Mesendoderm (in vitro differentiated cells): ENCODE data around the gene JAM3.

Experiments used
- DNase-seq: peaks from one replicate; pipeline ENCODE4 v3.0.0; 2013
- H2AK5ac ChIP-seq: 2 replicates; pipeline ENCODE4 v1.6.1; 2013; ENCODE audit warnings: low read length, inconsistent platforms
- H2BK120ac ChIP-seq: 2 replicates; pipeline ENCODE4 v1.6.1; 2013; ENCODE audit warnings: low read depth, mild to moderate bottlenecking, low read length, moderate library complexity, mixed read lengths
- H2BK15ac ChIP-seq: replicated peaks from 2 replicates; pipeline ENCODE4 v1.6.1; 2013; ENCODE audit warnings: low read depth, mild to moderate bottlenecking, moderate library complexity
- H2BK5ac ChIP-seq: 2 replicates; pipeline ENCODE4 v1.6.1; 2013; ENCODE audit warnings: low read length, inconsistent platforms
- H3K18ac ChIP-seq: 2 replicates; pipeline ENCODE4 v1.6.1; 2013; ENCODE audit warnings: mild to moderate bottlenecking, low read length, mixed read lengths
- H3K23ac ChIP-seq: one replicate; pipeline ENCODE4 v1.6.1; 2013; ENCODE audit warnings: low read length
- H3K27ac ChIP-seq: 2 replicates; pipeline ENCODE4 v1.5.1; 2013; ENCODE audit warnings: low read depth, mild to moderate bottlenecking, inconsistent platforms, low read length, moderate library complexity
- H3K27me3 ChIP-seq: 2 replicates; pipeline ENCODE4 v1.6.1; 2013; ENCODE audit warnings: low read length, control low read depth, mild to moderate bottlenecking, inconsistent platforms; ENCODE audit not compliant: insufficient read depth, poor library complexity
- H3K36me3 ChIP-seq: 2 replicates; pipeline ENCODE4 v1.6.1; 2013; ENCODE audit warnings: low read length, inconsistent platforms; ENCODE audit not compliant: control insufficient read depth, insufficient read depth
- H3K4ac ChIP-seq: one replicate; pipeline ENCODE4 v1.6.1; 2013; ENCODE audit warnings: low read depth, mild to moderate bottlenecking, low read length, moderate library complexity
- H3K4me1 ChIP-seq: 2 replicates; pipeline ENCODE4 v1.6.1; 2013; ENCODE audit warnings: low read depth, low read length, inconsistent platforms; ENCODE audit not compliant: control insufficient read depth
- H3K4me2 ChIP-seq: 2 replicates; pipeline ENCODE4 v1.6.1; 2013; ENCODE audit warnings: low read length
- H3K4me3 ChIP-seq: 2 replicates; pipeline ENCODE4 v1.5.1; 2013; ENCODE audit warnings: mild to moderate bottlenecking, low read length
- H3K56ac ChIP-seq: one replicate; pipeline ENCODE4 v1.6.1; 2013; ENCODE audit warnings: low read length
- H3K79me1 ChIP-seq: 2 replicates; pipeline ENCODE4 v1.6.1; 2013; ENCODE audit warnings: low read length, inconsistent platforms
- H3K79me2 ChIP-seq: 2 replicates; pipeline ENCODE4 v1.6.1; 2013; ENCODE audit warnings: mild to moderate bottlenecking, low read length; ENCODE audit not compliant: control insufficient read depth, insufficient read depth
- H3K9ac ChIP-seq: 2 replicates; pipeline ENCODE4 v1.6.1; 2013; ENCODE audit warnings: low read length, inconsistent platforms
- H4K5ac ChIP-seq: one replicate; pipeline ENCODE4 v1.6.1; 2013; ENCODE audit warnings: low read length
- H4K8ac ChIP-seq: one replicate; pipeline ENCODE4 v1.6.1; 2013; ENCODE audit warnings: low read depth, mild to moderate bottlenecking, control low read depth, low read length, moderate library complexity
- WGBS: extraction: QIAGEN DNeasy Blood & Tissue Kit; methylation state at CpG from one replicate; pipeline ENCODE4 v1.1.7; 2013; ENCODE audit warnings: low lambda C conversion rate, missing lambda C conversion rate; ENCODE audit not compliant: insufficient coverage; ENCODE audit errors: extremely low coverage; 5-methylcytosine and 5-hydroxymethylcytosine counted together

The JAM3 gene

GRCh38 chr11:134151083-134151747, 82.3 kb downstream of the JAM3 start:
- Histone ChIP-seq H4K8ac (no peak overlapping the region), H3K9ac (no peak overlapping the region), H3K4me3 (no peak overlapping the region), H3K4me1 (no peaks in the 10 kb centered on the region), H3K56ac (no peak overlapping the region), H3K79me1 (no peaks in the 10 kb centered on the region), H2AK5ac (no peak overlapping the region), H2BK5ac (no peak overlapping the region), H2BK15ac (no peak overlapping the region), H3K23ac (no peak overlapping the region), H3K36me3 (peaks cover 18% of the 10 kb centered on the region), H3K4ac (no peak overlapping the region), H2BK120ac (no peak overlapping the region), H3K4me2 (no peak overlapping the region), H3K18ac (no peak overlapping the region), H4K5ac (no peak overlapping the region), H3K27ac (no peak overlapping the region), H3K27me3 (no peaks in the 10 kb centered on the region), H3K79me2 (no peaks in the 10 kb centered on the region)
- DNase-seq = no peak
- no CpG with 5 or more reads among the region's 10 CpGs for WGBS

- Histone ChIP-seq H4K5ac (no peak overlapping the region), H3K79me2 (no peaks in the 10 kb centered on the region), H3K4me1 (no peaks in the 10 kb centered on the region), H3K4ac (no peak overlapping the region), H3K27me3 (no peaks in the 10 kb centered on the region), H2BK120ac (no peak overlapping the region), H3K27ac (no peak overlapping the region), H3K79me1 (no peaks in the 10 kb centered on the region), H3K9ac (no peak overlapping the region), H2BK5ac (no peak overlapping the region), H2BK15ac (no peak overlapping the region), H2AK5ac (no peak overlapping the region), H3K36me3 (peaks cover 24% of the 10 kb centered on the region), H3K4me3 (no peak overlapping the region), H3K4me2 (no peak overlapping the region), H3K18ac (no peak overlapping the region), H4K8ac (no peak overlapping the region), H3K56ac (no peak overlapping the region), H3K23ac (no peak overlapping the region)
- DNase-seq = no peak
- no CpG with 5 or more reads among the region's 9 CpGs for WGBS
These were observed 83.8 kb downstream of the JAM3 start for GRCh38 chr11:134152696-134153095.

- no peak overlapping the region for H3K9ac ChIP-seq
- H3K4ac ChIP-seq = no peak overlapping the region
- no peak overlapping the region for H3K18ac ChIP-seq
- H3K36me3 ChIP-seq = peaks cover 25% of the 10 kb centered on the region
- no peaks in the 10 kb centered on the region for H3K79me2 ChIP-seq
- H3K27me3 ChIP-seq = no peaks in the 10 kb centered on the region
- WGBS = no CpG with 5 or more reads among the region's 30 CpGs
- H3K4me2 ChIP-seq = no peak overlapping the region
- no peaks in the 10 kb centered on the region for H3K79me1 ChIP-seq
- DNase-seq = no peak
- H3K4me3 ChIP-seq = no peak overlapping the region
- no peak overlapping the region for H2AK5ac ChIP-seq
- no peak overlapping the region for H2BK15ac ChIP-seq
- no peaks in the 10 kb centered on the region for H3K4me1 ChIP-seq
- no peak overlapping the region for H2BK120ac ChIP-seq
- no peak overlapping the region for H3K56ac ChIP-seq
- H2BK5ac ChIP-seq = no peak overlapping the region
- H3K27ac ChIP-seq = no peak overlapping the region
- H4K8ac ChIP-seq = no peak overlapping the region
- no peak overlapping the region for H4K5ac ChIP-seq
- H3K23ac ChIP-seq = no peak overlapping the region
These were observed 84.5 kb downstream of the JAM3 start for GRCh38 chr11:134153147-134153905.

GRCh38 chr11:134154441-134154840, 85.6 kb downstream of the JAM3 start:
- no peak overlapping the region for H4K8ac ChIP-seq
- no peak overlapping the region for H3K4me2 ChIP-seq
- no peaks in the 10 kb centered on the region for H3K27me3 ChIP-seq
- H3K9ac ChIP-seq = no peak overlapping the region
- no peak overlapping the region for H3K18ac ChIP-seq
- no peak overlapping the region for H3K27ac ChIP-seq
- H3K56ac ChIP-seq = no peak overlapping the region
- no peak overlapping the region for H2BK5ac ChIP-seq
- no peak overlapping the region for H2BK15ac ChIP-seq
- no peak overlapping the region for H3K4me3 ChIP-seq
- H4K5ac ChIP-seq = no peak overlapping the region
- no peak for DNase-seq
- H3K23ac ChIP-seq = no peak overlapping the region
- peaks cover 23% of the 10 kb centered on the region for H3K36me3 ChIP-seq
- H2AK5ac ChIP-seq = no peak overlapping the region
- H3K4me1 ChIP-seq = no peaks in the 10 kb centered on the region
- H3K4ac ChIP-seq = no peak overlapping the region
- no peak overlapping the region for H2BK120ac ChIP-seq
- H3K79me2 ChIP-seq = no peaks in the 10 kb centered on the region
- H3K79me1 ChIP-seq = no peaks in the 10 kb centered on the region
- WGBS = no CpG with 5 or more reads among the region's 11 CpGs

- no peak overlapping the region for H4K5ac ChIP-seq
These were observed 86.6 kb downstream of the JAM3 start for GRCh38 chr11:134155456-134155855.

More at GRCh38 chr11:134155456-134155855, 86.6 kb downstream of the JAM3 start:
- no peak overlapping the region for H2AK5ac ChIP-seq
- no peaks in the 10 kb centered on the region for H3K4me1 ChIP-seq
- no peak overlapping the region for H3K18ac ChIP-seq
- H2BK5ac ChIP-seq = no peak overlapping the region
- no peak overlapping the region for H3K9ac ChIP-seq
- no peaks in the 10 kb centered on the region for H3K79me2 ChIP-seq
- H4K8ac ChIP-seq = no peak overlapping the region
- H3K36me3 ChIP-seq = peaks cover 19% of the 10 kb centered on the region
- WGBS = no CpG with 5 or more reads among the region's 16 CpGs
- H3K56ac ChIP-seq = no peak overlapping the region
- H2BK120ac ChIP-seq = no peak overlapping the region
- H3K4me3 ChIP-seq = no peak overlapping the region
- no peak overlapping the region for H2BK15ac ChIP-seq
- H3K23ac ChIP-seq = no peak overlapping the region
- H3K4ac ChIP-seq = no peak overlapping the region
- no peaks in the 10 kb centered on the region for H3K27me3 ChIP-seq
- DNase-seq = no peak
- H3K27ac ChIP-seq = no peak overlapping the region
- no peak overlapping the region for H3K4me2 ChIP-seq
- H3K79me1 ChIP-seq = no peaks in the 10 kb centered on the region
